Hematopoietic multipotent progenitor cell treated with erythropoietin and hydrocortisone succinate and interleukin-3 and kit ligand, for 15 days (in vitro differentiated cells): ENCODE data around the gene ABCB8.
"Not testable (repeated sequence)": the region's sequence is repeated elsewhere in the genome, so short reads cannot be mapped to it uniquely, and the experiment has no call there.

Experiments
- DNase-seq: peaks from one replicate; pipeline ENCODE4 v3.0.0-alpha.2; 2015; ENCODE audit warnings: low spot score

Gene ABCB8

DNA sequence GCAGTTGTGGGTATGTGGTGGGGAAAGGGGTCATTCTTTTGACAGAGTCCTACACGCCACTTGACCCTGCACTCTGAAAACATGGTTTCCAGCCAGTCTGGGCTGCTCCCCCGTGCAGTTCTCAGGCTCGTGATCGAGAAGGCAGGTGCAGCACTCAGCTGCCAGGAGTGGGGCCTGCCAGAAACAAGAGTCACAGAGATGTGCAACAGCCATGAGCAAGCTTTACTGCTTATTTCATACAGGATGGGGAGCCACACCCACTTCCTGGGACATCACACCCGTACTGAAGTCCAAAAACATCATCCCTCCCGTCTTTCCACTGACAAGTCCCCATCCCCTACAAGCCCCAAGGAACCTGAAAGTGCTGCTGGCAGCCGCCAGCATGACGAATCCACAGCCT lies 13.3 kb upstream of the ABCB8 start:
- DNase-seq, result no peak

DNA sequence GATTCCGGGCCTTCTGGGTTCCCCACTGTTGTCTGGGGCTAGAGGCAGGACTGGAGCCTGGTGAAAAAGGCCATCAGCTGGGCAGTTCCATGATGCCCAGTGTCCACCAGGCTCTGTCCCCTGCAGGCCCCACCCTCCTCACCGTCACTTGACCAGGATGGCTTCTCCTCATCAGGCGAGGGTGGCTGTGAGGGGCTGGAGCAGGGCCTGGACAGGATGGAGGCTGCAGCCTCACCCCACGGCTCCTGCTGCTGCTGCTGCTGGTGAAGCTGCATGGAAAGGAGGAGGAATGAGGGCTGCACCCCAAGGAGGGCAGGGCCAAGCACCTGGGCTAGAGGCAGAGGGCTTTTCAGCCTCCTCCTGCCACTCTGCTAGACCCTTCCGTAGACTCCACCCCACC lies 12.3 kb upstream of the ABCB8 start:
- no peak for DNase-seq

DNA sequence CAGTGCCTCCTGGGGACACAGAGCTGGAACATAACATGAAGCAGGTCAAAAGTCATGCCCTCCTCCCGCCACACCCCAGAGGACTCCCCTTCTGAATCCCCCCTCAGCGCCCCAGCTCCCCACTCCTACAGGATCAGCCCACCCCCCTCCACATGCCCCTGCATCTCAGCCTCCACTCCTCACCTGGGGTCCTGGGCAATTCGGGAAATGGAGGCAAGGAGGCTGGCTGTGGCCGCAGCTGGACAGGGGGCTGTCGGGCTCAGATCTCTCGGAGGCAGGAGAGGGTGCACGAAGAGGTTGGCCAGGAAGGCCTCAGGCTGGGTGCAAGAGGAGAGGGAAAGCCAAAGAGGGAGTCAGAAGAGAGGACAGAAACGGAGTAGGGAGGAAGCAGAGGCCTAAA lies 11.7 kb upstream of the ABCB8 start:
- DNase-seq, result no peak

DNA sequence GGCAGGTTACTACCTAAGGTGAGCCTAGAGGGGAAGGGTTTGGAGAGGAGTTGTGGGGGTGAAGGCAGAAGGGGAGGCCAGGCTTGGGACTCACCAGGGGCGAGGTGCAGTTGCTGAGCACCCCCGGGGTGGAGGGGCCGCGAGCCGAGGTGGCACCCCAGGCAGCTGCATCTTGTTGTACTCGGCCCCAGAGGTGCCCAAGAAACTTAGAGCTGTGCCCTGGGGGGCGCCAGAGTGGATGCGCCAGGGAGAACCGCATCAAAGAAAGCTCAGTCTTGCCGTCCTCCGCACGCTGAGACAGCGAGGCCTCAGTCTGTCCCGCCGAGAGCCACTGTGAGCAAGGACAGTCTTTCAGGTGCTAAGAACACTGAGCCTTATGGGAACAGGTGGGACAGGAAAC lies 11.3 kb upstream of the ABCB8 start:
- DNase-seq, result no peak

DNA sequence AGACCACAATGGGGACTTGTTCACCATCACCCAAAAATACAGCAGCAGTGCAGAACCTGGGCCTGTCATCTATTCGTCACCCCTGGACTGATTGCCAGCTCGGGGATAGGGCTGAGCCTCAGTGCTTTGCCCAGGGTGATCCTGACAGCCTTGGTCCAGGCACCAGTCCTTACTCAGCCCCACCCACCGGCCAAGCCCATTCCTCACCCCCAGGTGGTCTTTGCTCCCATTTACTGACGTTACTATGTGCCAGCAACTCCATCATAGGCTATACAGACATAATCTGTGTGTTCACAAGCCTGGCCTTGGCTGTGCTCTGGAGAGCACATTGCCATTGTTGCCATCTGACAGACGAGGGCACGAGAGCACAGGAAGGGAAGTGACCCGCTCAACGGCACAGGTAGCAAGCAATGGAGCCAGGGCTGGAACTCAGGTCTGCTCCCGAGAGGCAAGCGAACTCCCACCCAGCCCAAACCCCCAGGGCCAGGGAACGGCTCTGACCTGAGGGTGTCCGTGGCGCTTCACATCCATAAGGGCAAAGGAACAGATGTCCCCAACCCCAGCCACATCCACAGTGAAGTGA lies 10.8 kb upstream of the ABCB8 start:
- no peak for DNase-seq

DNA sequence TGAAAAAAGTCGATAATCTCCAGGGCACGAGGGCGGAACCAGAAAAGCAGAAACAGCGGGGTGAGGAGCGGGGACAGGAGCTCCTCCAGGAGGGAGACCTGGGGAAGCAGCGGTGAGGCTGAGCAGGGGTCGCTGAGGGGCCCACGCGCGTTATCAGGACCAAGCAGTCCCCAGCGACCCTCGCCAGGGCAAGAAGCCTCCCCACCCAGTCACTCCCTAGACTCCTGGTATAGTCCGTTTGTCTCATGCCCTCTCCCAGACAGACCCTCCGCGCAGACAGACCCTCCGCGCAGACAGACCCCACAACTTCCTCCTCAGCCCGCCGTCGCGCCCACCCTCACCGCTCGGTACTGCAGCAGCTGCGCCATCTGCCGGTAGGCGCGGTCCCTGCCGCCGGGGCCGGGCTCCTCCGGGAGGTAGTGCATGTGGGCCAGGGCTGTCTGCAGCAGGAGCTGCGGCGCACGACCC lies 10.3 kb upstream of the ABCB8 start:
- DNase-seq, result peak; percentile 57

DNA sequence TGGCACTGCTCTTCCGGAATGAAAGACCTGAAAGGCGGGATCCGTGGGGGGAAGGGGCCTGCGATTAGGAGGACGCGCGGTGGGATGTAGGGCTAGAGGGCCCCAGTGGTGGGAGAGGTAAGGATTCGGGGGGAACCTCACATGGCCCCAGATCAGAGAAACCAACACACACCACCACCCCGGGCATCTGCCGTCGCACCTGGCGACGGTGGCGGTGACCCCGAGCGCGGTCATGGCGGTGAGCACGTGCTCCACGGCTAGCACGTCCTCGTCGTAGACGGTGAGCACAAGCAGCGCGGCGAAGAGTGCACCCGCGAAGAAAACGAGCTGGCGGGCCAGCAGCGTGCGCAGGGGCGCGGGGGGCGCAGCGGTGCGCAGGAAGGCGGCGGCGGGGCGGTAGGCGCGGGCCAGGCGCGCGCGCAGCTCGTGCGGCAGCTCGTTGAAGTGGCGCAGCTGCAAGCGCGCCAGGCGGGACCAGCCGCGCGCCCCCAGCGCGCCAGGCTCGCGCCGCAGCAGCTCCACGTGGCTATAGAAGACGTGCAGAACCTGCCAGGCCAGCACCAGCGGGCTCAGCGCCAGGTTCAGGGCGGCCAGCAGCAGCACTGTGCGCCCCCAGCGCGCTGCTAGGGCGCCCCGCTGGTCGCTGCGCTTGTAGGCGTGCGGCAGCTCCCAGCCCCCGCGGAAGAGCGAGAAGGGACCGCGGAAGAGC lies 9.7 kb upstream of the ABCB8 start:
- no peak for DNase-seq

DNA sequence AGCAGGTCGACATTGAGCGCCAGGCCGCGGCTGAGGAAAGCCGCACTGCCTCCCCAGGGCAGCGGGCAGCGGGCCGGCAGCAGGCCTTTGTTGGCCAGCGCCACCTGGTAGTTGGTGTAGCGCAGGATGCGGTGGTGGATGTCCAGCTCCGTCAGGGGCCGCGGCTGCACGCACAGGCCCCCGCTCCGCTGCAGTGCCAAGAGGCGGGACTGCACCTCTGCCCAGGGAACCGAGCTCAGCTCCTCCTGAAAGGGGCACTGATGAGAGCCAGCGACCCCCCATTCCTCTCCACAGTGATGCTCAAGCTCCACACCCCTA lies 9.2 kb upstream of the ABCB8 start:
- DNase-seq, result no peak

DNA sequence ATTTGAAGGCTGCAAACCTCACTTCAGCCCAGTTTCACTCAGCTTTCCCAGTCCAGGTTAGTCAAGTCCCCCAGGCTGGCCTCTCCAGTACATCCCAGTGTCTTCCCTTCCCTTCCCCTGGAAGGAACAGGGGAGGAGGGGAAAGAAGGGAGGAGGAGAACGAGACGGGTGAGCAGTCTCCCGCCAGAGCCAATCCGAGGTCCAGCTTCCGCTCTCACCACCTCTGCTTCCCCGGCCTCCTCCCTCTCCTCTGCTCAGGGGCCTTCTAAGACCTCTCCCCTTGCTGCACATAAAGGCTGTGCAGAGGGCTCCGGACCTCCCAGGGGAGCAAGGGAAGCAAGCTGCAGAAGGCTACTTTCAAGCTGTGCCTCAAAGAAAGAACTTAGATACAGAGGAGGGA lies 8.0 kb upstream of the ABCB8 start:
- DNase-seq, result no peak

DNA sequence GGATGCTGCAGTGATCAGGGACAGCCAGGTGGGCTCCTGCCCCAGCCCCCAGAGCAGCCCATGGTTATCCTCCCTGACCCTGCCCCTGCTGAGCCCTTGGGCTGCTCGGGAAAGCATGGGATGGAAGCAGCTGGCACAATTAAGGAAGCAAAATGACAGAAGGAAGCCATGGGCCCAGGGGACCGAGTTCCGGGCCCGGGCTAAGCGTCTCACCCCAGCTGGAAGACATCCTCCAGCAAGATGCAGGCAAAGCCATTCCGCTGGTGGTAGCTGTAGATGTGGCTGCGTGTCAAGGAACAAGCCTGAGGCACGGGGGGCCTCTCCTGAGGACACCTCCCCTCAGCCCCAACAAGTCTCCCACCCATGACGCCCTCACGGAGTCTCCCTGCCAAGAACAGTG lies 5.0 kb upstream of the ABCB8 start:
- no peak for DNase-seq

DNA sequence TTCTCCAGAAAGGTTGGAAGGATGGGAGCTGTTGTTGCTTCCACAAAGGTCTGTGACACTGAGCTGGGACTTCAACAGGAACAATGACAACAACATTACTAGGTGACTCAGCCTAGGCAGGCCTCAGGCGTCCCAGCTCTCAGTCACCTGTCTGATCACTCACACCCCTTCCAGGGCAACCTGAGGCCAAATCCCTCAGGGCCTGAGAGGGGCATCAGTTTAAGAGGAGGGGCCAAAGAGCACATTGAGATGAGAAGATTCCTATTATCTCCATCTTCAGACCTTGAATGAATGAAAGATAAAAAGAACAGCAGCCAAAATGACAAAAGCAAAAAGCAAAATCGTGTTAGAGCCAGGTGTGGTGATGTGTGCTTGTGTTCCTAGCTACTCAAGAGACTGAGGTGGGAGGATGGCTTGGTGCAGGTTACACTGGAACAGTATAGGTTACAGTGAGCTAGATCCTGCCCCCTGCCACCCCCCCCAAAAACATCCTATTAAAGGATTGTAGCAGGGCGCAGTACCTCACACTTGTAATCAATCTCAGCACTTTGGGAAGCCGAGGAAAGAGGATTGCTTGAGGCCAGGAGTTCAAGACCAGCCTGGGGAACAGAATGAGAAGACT lies 3.7 kb upstream of the ABCB8 start, which contains the start of gene ATG9B:
Gene ATG9B (minus strand): TSS at position 60 of the 622 bp plus-strand sequence. CDS start 71 bp downstream, outside the sequence.
- DNase-seq, result no peak

DNA sequence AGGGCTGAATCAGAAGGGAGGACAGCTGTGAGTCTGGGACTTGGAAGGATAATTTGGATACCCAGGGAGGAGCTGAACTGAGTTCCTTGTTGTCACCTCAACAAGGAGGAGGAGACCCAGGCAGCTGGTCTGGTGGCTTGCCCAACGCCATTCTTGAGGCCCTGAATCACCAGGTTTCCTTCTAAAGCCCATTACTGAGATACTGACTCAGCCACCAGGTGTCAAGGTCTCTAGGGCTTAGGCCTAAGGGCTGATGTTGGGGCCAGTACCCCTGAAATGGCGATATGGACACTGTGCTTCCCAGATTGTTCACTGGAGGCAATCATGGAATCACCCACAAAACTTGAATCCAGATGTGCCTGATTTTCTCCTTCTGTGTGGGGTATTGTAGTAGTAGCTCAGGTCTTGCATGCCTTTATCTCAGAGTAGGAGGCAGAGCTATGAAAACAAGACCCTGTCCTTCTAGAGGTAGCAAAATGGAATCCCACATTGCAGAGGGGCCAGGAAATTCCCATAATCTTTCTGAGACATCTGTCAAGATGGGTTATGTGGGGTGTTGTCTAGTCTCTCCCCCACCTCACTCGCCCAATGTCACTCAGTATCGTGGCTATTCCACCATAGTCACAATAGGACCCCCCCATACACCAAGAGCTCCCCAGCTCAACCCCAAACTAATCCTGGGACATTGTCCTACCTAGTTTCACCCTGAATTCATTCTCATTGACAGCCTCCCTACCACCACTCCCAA lies 2.2 kb upstream of the ABCB8 start:
- no peak for DNase-seq

DNA sequence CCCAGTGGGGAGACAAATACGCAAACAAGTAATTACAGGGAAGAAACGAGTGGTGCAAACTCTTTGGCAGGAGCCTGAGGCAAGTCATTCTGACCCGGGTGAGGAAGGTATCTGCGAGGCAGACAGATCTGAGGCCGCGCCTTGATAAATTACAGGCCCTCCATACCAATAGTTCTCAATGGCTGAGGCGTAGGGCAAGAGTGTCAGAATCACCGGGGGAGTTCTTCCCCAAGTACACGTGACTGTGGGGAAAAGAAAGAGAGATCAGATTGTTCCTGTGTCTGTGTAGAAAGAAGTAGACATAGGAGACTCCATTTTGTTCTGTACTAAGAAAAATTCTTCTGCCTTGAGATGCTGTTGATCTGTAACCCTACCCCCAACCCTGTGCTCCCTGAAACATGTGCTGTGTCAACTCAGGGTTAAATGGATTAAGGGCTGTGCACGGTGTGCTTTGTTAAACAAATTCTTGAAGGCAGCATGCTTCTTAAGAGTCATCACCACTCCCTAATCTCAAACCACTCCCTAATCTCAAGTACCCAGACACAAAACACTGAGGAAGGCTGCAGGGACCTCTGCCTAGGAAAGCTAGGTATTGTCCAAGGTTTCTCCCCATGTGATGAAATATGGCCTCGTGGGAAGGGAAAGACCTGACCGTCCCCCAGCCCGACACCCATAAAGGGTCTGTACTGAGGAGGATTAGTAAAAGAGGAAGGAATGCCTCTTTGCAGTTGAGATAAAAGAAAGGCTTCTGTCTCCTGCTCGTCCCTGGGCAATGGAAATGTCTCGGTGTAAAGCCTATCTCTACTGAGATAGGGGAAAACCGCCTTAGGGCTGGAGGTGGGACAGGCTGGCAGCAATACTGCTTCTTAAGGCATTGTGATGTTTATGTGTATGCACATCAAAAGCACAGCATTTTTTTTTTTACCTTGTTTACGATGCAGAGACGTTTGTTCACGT lies 1.2 kb upstream of the ABCB8 start:
- DNase-seq, result peak; percentile 61

DNA sequence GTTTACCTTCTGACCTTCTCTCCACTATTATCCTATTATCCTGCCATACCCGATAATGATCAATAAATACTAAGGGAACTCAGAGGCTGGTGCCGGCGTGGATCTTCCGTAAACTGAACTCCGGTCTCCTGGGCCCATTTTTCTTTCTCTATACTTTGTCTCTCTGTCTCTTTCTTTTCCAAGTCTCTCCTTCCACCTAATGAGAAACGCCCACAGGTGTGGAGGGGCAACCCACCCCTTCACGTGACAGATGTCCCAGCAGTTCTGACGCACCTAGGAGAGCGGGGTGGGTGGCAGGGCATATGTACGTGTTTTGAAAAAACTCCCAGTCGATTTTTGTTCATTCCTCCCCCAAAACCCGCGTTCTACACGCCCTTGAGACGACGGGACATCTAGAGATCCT lies 521 bp upstream of the ABCB8 start:
- not testable (repeated sequence) for DNase-seq

DNA sequence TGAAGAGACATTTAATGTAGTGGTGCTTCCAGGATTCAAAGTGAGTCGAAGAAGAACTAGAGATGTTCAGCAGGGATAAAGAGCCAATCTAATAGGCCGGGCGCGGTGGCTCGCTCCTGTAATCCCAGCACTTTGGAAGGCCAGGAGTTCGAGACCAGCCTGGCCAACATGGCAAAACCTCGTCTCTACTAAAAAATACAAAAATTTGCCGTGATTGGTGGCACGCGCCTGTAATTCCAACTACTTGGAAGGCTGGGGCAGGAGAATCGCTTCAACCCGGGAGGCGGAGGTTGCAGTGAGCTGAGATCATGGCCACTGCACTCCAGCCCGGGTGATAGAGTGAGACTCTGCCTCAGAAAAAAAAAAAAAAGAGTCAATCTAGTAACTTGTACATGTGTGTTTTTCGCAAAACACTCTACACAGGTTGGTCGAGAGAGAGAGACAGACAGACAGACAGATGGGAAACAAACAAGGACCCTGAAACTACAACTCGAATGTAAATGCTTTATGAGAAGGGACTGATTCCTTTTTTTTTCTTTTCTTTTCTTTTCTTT lies 775 bp downstream of the ABCB8 start:
- no peak for DNase-seq

DNA sequence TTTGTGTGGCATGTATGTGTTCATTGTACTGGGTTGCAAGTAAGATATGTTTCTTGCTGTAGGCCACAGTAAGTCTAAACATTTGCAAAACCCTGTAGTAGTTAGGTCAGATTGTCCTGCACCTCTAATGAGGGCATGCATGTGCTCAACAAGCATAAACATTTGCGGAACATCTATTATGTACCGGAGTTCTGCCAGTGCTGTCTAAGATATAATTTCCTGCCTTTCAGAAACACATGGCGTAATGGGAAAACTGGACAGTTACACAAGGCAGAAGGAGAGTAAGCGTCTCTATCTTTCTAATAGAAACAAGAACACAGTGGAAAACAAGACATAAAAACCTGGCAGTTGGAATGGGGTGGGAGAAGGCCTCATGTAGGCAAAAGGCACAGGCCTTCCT lies 2.8 kb downstream of the ABCB8 start:
- no peak for DNase-seq

DNA sequence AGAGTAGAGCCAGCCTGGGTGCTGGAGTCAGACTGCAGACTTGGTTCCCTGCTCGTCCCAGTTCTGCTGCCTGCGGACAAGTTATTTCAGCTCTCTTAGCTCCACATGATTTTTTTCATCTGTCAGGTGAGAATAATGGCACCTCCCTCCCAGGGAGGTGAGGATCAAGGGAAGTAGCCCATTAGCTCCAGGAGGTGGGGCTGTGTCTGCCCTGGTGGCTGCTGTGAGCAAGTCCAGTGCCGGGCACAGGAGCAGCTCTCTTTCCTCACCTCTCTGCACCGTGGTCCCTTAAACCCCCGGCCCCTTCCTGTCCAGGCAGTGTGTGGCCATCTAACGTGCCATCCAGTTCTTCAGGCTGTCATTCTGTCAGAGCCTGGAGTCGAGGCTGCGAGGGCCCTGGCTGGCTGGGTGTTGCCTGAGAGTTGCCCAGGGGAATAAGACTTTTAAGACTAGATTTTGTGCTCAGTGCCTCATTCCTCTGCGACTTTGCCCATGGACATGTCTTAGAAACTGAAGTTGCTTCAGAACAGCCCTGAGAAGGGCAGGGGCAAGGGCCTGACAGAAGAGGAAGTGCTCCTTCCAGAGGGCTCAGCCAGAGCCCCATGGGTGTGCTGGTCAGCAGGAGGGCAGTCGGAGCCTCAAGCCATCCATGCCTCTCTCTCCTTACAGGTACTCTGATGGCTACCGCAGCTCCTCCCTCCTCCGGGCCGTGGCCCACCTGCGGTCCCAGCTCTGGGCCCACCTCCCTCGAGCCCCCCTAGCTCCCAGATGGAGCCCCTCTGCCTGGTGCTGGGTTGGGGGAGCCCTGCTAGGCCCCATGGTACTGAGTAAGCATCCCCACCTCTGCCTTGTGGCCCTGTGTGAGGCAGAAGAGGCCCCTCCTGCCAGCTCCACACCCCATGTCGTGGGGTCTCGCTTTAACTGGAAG lies 5.0 kb downstream of the ABCB8 start:
- no peak for DNase-seq

DNA sequence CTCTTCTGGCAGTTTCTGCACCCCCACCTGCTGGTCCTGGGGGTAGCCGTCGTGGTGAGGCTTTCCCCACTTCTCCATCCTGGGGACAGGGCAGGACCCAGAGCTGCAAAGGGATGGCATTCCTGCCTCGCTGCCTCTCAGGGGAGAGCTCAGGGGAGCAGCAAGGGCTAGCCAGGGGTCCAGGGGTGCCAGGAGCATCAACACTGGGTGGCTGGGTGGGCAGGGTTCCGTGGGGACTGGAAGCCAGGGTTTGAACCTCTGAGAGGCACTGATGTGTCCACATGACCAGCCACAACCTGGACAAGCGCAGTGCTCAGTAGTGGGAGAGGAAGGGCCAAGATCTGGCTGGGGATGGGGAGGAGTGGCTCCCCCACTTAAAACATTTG lies 5.6 kb downstream of the ABCB8 start:
- no peak for DNase-seq

DNA sequence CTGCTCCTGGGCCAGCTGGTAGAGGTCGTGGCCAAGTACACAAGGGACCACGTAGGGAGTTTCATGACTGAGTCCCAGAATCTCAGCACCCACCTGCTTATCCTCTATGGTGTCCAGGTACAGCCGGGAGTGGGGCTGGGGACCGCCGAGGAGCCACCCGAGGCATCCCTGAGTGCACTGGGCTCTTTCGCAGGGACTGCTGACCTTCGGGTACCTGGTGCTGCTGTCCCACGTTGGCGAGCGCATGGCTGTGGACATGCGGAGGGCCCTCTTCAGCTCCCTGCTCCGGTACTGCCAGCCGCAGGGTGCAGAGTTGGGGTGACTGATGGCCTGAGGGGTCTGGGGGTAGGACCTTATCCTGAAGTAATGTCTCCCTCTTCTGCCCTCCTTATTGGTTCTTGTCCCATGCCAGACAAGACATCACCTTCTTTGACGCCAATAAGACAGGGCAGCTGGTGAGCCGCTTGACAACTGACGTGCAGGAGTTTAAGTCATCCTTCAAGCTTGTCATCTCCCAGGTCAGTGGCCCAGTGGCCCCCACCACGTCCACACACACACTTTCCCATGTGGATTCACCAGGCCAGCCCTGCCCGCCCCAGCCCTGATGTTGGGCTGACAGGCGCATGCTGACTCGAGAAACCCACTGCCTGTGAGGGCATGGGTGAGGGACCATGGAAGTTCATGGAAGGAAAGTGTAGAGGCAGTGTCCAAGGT lies 6.2 kb downstream of the ABCB8 start:
- no peak for DNase-seq
